ENCODE results near the gene DLL4.
"Not testable (repeated sequence)": the region's sequence is repeated elsewhere in the genome, so short reads cannot be mapped to it uniquely, and the experiment has no call there.

DNA sequence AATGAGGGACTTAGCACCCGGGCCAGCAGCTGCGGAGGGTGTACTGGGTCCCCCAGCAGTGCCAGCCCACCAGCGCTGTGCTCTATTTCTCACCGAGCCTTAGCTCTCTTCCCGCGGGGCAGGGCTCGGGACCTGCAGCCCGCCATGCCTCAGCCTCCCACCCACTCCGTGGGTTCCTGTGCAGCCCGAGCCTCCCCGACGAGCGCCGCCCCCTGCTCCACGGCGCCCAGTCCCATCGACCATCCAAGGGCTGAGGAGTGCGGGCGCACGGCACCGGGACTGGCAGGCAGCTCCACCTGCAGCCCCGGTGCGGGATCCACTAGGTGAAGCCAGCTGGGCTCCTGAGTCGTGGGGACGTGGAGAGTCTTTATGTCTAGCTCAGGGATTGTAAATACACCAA lies 32.6 kb downstream of the DLL4 start:
- TF ChIP-seq, protein P1, sequence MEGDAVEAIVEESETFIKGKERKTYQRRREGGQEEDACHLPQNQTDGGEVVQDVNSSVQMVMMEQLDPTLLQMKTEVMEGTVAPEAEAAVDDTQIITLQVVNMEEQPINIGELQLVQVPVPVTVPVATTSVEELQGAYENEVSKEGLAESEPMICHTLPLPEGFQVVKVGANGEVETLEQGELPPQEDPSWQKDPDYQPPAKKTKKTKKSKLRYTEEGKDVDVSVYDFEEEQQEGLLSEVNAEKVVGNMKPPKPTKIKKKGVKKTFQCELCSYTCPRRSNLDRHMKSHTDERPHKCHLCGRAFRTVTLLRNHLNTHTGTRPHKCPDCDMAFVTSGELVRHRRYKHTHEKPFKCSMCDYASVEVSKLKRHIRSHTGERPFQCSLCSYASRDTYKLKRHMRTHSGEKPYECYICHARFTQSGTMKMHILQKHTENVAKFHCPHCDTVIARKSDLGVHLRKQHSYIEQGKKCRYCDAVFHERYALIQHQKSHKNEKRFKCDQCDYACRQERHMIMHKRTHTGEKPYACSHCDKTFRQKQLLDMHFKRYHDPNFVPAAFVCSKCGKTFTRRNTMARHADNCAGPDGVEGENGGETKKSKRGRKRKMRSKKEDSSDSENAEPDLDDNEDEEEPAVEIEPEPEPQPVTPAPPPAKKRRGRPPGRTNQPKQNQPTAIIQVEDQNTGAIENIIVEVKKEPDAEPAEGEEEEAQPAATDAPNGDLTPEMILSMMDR (IDR thresholded peaks at IDR 0.05): not testable (repeated sequence)
- TF ChIP-seq EZH2 (IDR thresholded peaks at IDR 0.05; ENCODE audit: borderline replicate concordance, insufficient read depth, low read depth, low read length, poor library complexity, severe bottlenecking): not testable (repeated sequence)
